HL-60/S4 treated with phorbol 12-myristate 13-acetate at 8.2 ng/mL for 4 days and 3 days (cell line): ENCODE results near the gene LRCH3.
"Not testable (repeated sequence)": the region's sequence is repeated elsewhere in the genome, so short reads cannot be mapped to it uniquely, and the experiment has no call there.

ENCODE experiments used
- in situ Hi-C: fragments of 300-500 bp; cut with MboI; formaldehyde crosslinking; loops from 2 replicates; pipeline ENCODE4 v1.15.0; 2022; ENCODE audit warnings: low sequenced_read_pairs

Gene LRCH3

GRCh38 chr3:197913641-197914380 is 122.8 kb downstream of the LRCH3 start:
- in situ Hi-C loops, result no loop called here

- in situ Hi-C loops, result not testable (repeated sequence)
Measured at GRCh38 chr3:197921429-197922275, 130.6 kb downstream of the LRCH3 start.

- in situ Hi-C loops, result no loop called here
Measured at GRCh38 chr3:197926418-197926817, 135.4 kb downstream of the LRCH3 start.

GRCh38 chr3:197927578-197927977 is 136.5 kb downstream of the LRCH3 start:
- in situ Hi-C loops, result not testable (repeated sequence)

GRCh38 chr3:197936819-197937384 is 145.8 kb downstream of the LRCH3 start:
- in situ Hi-C loops, result no loop called here
